ENCODE data around the gene MYEOV. TPM values are rescaled to one million over a fixed set of nuclear protein-coding genes. Genes with fewer than 3 reads are reported as not detected.

MYEOV gene
- total RNA-seq, 2 donors from 2014 or later: 4.5 to 8.2 TPM

DNA sequence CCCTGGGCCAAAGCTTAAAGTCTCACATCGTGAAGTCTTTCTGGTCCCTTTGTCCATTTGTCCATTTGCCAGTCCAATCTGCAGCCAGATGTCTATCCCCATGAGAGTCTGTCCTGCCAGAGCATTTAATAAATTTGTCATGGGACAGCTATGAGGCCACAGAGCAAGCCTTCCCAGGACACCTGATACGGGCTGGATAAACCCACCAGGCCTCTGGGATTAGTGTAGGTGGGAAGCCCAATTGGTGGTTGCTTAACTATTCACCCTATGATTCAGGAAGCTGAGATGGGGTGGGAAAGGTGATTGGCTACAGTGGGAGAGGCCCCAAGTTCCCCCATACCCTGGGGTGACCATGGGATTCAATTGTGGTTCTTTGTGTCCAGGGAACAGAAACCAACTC, 39.9 kb downstream of the MYEOV start:
- no peaks in the 10 kb centered on the region for H3K9me3 ChIP-seq
- H3K4me3 ChIP-seq: no peak overlapping the region
- H3K27ac ChIP-seq: no peak overlapping the region
- no peaks in the 10 kb centered on the region for H3K27me3 ChIP-seq
- TF ChIP-seq, protein P1, sequence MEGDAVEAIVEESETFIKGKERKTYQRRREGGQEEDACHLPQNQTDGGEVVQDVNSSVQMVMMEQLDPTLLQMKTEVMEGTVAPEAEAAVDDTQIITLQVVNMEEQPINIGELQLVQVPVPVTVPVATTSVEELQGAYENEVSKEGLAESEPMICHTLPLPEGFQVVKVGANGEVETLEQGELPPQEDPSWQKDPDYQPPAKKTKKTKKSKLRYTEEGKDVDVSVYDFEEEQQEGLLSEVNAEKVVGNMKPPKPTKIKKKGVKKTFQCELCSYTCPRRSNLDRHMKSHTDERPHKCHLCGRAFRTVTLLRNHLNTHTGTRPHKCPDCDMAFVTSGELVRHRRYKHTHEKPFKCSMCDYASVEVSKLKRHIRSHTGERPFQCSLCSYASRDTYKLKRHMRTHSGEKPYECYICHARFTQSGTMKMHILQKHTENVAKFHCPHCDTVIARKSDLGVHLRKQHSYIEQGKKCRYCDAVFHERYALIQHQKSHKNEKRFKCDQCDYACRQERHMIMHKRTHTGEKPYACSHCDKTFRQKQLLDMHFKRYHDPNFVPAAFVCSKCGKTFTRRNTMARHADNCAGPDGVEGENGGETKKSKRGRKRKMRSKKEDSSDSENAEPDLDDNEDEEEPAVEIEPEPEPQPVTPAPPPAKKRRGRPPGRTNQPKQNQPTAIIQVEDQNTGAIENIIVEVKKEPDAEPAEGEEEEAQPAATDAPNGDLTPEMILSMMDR (IDR thresholded peaks at IDR 0.05): no peak
- H3K9ac ChIP-seq (ENCODE audit: low read depth in 2 of 2, low read length in 2 of 2): no peak overlapping the region
- H3K4me1 ChIP-seq: peaks cover 6% of the 10 kb centered on the region
- no peaks in the 10 kb centered on the region for H3K36me3 ChIP-seq
- peak; percentile 11 for DNase-seq
- intact Hi-C loops (cut with DNase I): no loop called here

DNA sequence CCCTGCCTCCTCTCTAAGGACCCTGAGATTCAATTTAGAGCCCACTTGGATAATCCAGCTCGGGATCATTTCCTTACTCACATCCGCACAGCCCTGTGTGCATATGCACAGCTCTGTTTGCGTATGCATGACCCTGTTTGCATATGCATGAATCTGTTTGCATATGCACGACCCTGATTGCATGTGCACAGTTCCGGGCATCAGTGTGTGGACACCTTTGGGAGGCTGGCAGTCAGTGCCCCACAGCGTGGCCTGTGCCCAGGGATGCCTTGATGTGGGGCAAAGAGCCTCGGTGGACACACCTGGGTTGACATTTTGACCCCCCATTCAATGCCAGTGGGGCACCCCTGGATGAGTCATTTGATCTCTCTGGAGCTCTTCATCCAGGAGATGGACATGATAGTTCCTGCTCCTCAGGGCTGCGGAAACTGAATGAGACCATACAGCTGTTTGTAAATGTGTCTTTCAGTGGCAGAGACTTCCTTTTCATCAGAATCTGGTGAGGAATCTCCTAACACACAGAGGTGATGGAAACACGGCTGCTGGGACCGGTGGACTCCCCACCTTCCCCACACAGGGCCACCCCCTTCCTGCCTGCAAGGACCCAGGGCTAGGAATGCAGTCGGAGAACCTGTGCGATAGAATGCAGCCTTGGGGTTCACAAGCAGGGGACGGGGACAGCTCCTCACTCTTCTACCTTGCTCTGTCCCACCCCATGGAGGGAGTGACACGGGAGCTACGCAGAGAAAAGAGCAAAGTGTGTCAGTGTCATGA, 41.2 kb downstream of the MYEOV start:
- no peak overlapping the region for H3K9ac ChIP-seq (ENCODE audit: low read depth in 2 of 2, low read length in 2 of 2)
- TF ChIP-seq, protein P1 (IDR thresholded peaks at IDR 0.05): no peak
- DNase-seq: peak; percentile 11

DNA sequence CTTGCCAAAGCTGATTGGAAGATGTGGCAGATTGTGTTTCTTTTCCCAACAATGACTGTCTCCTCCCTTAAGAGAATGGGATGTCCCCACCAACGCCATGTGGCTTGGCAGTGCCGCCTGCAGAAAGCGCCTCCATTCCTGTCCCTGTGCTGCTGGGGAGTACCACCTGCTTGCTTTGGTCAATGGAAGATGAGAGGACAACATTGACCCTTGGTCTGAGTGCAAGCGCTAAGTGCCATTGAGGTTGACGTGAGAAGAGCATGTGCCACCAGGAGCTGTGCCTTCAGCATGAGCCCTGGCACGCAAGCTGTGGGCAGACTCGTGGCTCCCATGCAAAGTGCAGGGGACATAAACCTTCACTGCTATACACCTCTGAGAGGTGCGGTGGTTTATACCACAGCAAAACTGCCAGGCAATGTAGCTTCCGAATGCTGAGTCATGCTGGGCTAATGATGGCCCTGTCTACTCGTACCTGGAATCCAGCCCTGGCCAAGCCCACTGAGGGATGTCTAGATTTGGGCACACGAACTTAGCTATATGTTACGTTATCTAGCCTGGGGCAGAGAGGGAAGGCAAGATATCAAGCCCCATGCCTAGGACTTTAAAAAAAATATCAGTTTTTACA, 41.9 kb downstream of the MYEOV start:
- intact Hi-C loops (cut with DNase I): no loop called here
- Histone ChIP-seq H3K27ac (no peak overlapping the region), H3K27me3 (no peaks in the 10 kb centered on the region), H3K4me1 (peaks cover 6% of the 10 kb centered on the region), H3K9ac (ENCODE audit: low read depth in 2 of 2, low read length in 2 of 2) (no peak overlapping the region), H3K9me3 (no peaks in the 10 kb centered on the region), H3K36me3 (no peaks in the 10 kb centered on the region), H3K4me3 (no peak overlapping the region)
- DNase-seq: peak; percentile 13
- TF ChIP-seq, protein P1 (IDR thresholded peaks at IDR 0.05): no peak

More for the DNA sequence above, 41.2 kb downstream of the MYEOV start:
- Histone ChIP-seq H3K36me3 (no peaks in the 10 kb centered on the region), H3K4me1 (peaks cover 6% of the 10 kb centered on the region), H3K9me3 (no peaks in the 10 kb centered on the region), H3K4me3 (no peak overlapping the region), H3K27me3 (no peaks in the 10 kb centered on the region), H3K27ac (no peak overlapping the region)
- intact Hi-C loops (cut with DNase I): no loop called here

DNA sequence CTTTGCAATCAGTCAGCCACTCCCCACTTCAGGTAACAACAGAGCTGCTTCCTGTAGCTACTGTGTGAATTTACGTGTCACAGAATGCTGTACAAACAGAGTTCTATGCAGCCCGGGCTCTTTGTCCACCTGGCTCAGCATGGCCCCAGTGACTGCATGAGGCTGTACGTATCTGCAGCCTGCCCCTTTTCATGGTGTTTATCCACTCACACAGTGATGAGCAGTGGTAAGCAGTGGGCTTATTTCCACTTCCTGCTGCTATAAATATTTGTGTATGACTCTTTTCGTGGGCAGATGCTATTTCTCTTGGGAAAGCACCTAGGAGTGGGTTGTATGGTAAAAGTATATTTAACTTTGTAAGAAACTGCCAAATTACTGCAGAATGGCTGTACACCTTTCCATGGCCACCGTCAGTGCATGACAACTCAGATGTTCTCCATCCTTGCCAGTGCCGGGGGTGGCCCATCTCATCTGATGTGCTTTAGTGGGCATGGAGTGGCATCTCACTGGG, 43.3 kb downstream of the MYEOV start:
- H3K36me3 ChIP-seq: no peaks in the 10 kb centered on the region
- H3K27me3 ChIP-seq: no peaks in the 10 kb centered on the region
- DNase-seq: peak; percentile 71
- H3K9me3 ChIP-seq: no peaks in the 10 kb centered on the region
- intact Hi-C loops (cut with DNase I): no loop called here
- peak overlapping the region; percentile 78 for H3K27ac ChIP-seq
- TF ChIP-seq, protein P1 (IDR thresholded peaks at IDR 0.05): no peak
- H3K9ac ChIP-seq (ENCODE audit: low read depth in 2 of 2, low read length in 2 of 2): peak overlapping the region; percentile 16 to 82
- H3K4me3 ChIP-seq: no peak overlapping the region
- peaks cover 6% of the 10 kb centered on the region for H3K4me1 ChIP-seq

DNA sequence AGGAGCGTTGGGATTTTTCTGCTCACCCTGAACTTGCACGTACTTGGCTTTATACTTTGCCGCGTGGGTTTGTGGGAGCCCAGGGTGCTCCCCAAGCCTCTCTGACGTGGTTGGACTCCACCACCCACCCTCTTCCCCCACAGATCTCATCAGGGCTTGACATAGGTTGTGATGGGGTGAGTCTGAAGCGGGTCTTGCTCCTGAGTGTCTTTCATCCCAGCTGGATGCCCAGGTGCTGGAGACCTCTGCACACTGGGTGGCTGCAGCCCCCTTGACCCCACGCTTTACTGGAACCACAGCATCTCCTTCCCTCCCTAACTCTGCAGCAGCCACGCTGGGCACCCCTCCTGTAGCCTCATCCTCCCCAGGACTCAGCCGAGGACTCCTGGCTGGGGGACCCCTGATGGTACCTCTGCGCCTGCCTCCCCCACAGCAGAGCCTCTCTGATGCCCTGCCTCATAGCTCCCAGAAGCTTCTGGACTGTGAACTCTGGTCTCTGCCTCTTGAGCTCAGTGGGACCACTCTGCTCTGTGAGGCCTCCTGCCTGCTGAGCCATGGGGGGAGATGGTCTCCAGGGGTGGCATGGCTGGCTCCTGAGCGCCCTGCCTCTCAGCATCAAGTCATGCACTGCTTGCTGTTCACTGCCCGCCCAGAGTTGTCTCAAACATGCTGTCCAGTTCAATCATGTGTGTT, 45.2 kb downstream of the MYEOV start:
- TF ChIP-seq, protein P1 (IDR thresholded peaks at IDR 0.05): no peak
- Histone ChIP-seq H3K9ac (ENCODE audit: low read depth in 2 of 2, low read length in 2 of 2) (no peak overlapping the region), H3K27me3 (no peaks in the 10 kb centered on the region), H3K9me3 (no peaks in the 10 kb centered on the region), H3K36me3 (no peaks in the 10 kb centered on the region), H3K4me1 (peaks cover 6% of the 10 kb centered on the region), H3K4me3 (no peak overlapping the region), H3K27ac (no peak overlapping the region)
- intact Hi-C loops (cut with DNase I): no loop called here
- DNase-seq: peak; percentile 13
